GM18868 (cell line): Measurements from ENCODE around the gene MIPOL1.
"Not testable (repeated sequence)": the region's sequence is repeated elsewhere in the genome, so short reads cannot be mapped to it uniquely, and the experiment has no call there.

Source experiments
- ATAC-seq: cut with Tn5 transposase; IDR thresholded peaks from one replicate; pipeline ENCODE4 v1.9.1; 2021; ENCODE audit warnings: mild to moderate bottlenecking, moderate library complexity; ENCODE audit not compliant: unreplicated experiment

The MIPOL1 gene

DNA sequence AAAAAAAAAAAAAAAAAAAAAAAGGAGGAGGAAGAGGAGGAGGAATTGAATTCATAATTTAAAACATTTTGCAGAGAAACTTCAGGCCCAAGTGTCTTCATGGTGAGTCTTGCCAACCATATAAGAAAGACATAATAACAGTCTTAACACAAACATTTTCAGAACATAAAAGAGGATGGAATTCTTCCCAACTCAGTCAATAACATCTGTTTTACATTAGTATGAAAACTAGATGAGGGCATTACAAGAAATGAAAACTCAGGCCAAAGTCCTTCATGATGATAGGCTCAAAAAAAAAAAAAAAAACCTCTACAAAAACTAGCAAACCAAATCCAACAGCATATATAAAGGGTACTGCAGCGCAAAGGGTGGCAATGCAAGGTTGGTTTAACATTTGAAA, 245.7 kb downstream of the MIPOL1 start:
- ATAC-seq, result no peak

DNA sequence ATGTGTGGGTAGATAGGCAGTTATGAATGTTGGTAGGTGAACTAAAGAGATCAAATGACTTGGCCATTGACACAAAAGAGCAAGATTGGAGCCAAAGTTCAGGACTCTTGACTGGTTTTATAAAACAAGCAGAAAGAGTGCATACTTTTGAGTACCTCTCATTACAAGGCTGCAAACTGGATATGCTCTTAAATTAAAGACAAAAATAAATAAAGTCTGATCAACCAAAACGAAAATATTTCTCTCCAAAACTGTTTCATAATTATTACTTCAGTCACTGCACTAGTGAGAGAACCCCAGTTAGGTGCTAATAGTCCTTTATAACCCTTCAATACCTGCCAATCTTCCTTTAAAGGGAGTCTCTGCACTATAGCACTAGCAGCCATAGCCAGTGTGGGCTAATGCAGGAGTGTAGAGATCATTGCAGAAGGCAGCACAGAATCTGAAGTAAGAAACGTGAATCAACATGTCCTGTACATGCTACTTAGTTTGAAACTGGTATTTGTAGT, 250.2 kb downstream of the MIPOL1 start:
- ATAC-seq, result no peak

DNA sequence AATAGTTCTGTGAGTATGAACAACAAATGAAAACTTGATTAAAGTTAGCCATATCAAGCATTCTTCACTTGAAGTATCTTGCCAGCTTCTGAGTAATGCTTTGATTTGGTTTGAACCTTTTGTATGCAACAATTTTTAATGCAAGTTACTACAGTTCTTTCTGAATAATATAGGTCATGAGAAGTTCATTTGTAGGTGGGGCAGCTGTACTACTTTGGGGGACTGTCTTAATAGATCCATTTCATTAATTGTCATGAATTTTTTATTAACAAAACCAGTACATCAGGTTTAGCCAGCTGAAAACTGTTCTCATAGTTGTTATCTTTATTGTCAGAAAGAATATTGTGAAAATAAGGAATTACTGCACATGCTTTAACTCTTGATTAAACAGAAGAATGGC, 254.6 kb downstream of the MIPOL1 start:
- ATAC-seq, result no peak

DNA sequence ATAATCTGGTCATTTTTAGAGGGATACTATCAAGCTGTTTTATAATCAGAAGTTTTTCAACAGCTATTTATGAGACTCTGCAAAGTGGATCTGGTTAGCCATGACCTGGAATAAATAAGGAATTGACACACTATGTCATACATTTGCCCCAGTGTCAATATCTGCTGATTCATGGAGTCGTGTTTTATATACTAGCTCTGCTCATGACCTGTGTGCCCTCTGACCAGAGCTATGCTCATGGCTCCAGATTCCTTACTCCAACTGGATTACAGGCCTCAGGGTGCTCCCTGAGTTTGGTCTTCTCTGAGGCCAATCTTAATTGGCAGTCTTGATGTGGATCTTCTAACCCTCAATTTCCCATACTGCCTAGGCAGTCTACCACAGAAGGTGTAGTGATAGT, 256.2 kb downstream of the MIPOL1 start:
- ATAC-seq, result no peak

DNA sequence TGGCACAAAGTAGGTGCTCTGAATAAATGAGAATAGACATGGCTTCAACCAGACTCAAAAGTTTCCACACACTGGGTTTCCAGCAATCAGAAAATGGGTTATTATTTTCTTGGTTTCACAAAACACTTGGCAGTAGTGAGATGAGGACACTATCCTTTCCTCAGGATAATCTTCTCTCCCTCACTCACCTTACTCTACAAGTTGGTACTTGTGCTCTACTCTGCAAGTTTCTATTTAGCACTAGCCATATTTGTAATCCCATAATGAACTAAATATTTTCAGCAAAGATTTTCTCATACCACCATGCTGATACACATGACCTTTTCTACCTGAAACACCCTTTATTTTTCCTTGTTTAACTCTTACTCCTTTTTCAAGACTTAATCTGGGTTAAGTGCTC, 259.6 kb downstream of the MIPOL1 start:
- no peak for ATAC-seq

DNA sequence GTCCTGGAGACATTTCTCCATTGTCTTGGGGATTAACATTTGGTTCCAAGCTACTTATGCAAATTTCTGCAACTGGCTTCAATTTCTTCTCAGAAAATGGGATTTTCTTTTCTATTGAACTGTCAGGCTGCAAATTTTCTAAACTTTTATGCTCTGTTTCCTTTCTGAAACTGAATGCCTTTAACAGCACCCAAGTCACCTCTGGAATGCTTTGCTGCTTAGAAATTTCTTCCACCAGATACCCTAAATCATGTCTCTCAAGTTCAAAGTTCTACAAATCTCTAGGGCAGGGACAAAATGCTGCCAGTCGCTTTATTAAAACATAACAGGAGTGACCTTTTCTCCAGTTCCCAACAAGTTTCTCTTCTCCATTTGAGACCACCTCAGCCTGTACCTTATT, 264.7 kb downstream of the MIPOL1 start:
- ATAC-seq, result not testable (repeated sequence)

DNA sequence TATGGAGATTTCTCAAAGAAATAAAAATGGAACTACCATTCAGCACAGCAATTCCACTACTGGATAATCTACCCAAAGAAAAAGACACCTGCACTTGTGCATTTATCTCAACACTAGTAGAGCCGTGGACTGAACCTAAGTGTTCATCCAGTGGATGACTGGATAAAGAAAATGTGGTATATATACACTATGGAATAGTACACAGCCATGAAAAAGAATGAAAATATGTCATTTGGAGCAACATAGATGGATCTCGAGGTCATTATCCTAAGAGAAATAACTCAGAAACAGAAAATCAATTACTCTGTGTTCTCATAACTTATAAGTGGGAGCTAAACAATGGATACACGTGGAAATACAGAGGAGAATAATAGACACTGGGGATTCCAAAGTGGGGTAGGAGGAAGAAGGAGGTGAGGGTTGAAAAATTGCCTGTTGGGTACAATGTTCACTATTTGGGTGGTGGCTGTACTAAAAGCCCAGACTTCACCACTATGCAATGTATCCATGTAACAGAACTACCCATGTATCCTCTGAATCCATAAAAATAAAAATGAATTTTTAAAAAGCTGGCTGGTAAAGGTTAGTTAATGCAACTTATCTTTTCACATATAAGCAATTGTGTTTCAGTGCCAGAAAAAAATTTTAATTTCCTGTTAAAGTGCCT, 266.6 kb downstream of the MIPOL1 start:
- ATAC-seq, result no peak

DNA sequence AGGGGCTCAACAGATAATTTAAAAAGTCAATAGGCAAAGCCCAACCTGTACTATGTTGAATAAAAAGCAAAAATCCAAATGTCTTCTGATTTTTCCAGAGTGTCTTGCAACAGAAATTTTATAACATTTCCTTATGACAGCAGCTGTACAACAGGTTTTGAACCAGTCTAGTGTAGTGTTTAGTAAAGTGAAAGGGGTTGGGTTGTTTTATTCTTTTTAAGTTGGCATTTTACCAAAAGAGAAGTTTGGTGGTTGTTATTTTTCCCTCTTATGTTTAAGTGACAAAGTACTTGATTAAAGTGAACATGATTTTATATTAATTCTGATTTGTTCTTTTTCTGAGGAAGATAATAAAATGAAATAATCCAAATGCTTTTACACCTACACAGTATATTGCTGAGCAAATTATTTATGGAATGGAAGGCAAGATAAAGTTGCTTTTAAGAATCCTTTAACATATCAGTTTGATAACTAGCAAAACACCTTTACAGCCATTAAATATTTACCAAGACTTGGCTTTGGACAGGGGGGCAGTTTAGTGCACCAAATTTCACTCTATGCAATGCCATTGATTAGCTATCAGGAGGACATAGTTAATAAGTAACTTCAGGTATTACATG, 268.4 kb downstream of the MIPOL1 start:
- no peak for ATAC-seq

DNA sequence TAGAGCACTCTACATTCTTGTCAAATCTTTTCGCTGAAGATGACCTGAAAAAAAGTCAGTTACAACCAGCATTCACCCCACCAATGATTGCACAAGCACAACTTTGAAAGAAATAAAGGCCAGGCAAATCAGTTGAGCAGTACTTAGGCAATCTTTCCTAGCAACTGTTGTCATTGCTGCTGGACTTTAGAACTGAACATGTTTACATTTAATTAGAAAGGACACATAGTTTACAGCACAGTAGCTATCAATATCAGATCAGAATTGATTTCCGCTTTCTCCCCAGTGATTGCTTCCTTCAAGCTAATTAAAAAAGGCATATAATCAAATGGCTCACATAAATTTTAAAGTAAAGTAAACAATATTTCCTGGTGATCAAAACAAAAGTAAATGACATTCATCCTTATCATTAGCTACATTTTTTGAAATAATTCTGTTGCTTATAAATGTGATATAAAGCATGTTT, 268.9 kb downstream of the MIPOL1 start:
- no peak for ATAC-seq

DNA sequence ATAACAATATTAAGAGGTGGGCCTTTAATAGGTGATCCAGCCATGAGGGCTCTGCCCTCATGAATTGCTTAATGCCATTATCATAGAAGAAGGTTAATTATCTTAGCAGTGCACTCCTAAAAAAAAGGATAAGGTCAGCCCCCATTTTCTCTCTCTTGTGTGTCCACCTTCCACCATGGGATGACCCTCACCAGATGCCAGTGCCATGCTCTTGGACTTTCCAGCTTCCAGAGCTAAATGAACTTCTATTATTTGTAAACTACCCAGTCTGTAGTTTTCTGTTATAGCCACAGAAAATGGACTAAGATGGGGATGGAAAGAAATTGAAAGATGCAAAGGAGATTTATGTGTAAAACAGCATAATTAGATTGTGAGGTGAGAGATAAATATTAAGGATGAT, 271.9 kb downstream of the MIPOL1 start:
- ATAC-seq, result no peak

DNA sequence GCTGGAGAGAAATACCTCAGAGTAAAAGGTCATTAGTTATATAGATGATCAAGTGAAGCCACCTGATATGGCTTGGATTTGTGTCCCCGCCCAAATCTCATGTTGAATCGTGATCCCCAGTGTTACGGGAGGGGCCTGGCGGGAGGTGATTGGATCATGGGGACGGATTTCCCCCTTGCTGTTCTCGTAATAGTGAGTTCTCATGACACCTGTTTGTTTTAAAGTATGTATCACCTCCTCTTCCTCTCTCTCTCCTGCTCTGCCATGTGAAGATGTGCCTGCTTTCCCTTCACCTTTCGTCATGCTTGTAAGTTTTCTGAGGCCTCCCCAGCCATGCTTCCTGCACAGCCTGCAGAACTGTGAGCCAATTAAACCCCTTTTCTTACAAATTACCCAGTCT, 272.5 kb downstream of the MIPOL1 start:
- ATAC-seq, result no peak

DNA sequence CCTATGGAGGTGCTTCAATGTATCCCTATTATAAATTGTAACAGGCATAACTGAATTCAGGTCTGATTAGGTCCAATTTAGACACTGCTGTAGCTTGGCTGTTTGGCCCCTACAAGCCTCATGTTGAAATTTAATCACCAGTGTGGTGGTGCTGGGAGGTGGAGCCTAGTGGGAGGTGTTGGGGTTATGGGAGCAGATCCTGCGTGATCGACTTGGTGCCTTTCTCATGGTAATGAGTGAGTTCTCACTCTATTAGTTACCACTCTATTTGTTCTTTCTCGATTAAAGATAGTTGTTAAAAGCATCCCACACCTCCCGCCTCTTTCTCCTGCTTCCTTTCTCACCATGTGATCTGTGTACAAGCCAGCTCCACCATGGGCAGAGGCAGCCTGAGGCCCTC, 275.2 kb downstream of the MIPOL1 start:
- ATAC-seq, result no peak

DNA sequence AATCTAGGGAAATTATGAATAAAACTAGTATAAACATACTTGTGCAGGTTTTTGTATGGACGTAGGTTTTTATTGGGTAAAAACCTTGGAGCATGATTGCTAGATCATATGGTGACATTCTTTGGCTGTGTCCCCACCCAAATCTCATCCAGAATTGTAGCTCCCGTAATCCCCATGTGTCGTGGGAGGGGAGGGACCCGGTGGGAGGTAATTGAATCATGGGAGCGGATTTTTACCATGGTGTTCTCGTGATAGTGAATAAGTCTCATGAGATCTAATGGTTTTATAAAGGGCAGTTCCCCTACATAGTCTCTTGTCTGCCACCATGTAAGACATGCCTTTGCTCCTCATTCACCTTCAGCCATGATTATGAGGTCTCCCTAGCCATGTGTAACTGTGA, 276.5 kb downstream of the MIPOL1 start:
- no peak for ATAC-seq

DNA sequence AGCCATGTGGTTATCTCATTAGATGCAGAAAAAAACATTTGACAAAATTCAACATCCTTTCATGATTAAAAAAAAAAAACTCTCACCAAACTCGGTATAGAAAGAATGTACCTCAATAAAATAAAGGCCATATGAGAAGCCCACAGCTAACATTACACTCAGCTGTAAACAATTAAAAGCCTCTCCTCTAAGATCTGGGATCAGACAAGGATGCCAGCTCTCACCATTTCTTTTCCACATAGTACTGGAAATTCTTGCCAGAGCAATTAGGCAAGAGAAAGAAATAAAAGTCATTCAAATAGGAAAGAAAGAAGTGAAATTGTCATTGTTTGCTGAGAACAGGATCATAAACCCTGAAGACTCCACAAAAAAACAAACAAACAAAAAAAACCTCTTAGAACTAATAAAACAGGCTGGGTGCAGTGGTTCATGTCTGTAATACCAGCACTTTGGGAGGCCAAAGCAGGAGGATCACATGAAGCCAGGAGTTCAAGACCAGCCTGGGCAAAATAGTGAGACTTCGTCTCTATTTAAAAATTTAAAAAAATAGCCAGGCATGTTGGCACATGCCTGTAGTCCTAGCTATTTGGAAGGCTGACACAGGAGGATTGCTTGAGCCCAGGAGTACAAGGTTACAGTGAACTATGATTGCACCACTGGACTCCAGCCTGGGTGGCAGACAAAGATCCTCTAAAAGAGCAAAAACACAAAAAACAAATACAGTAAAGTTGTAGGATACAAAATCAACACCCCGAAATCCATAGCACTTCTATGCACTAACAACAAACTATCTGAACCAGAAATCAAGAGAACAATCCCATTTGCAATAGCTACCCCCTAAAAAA, 282.9 kb downstream of the MIPOL1 start:
- ATAC-seq, result no peak

DNA sequence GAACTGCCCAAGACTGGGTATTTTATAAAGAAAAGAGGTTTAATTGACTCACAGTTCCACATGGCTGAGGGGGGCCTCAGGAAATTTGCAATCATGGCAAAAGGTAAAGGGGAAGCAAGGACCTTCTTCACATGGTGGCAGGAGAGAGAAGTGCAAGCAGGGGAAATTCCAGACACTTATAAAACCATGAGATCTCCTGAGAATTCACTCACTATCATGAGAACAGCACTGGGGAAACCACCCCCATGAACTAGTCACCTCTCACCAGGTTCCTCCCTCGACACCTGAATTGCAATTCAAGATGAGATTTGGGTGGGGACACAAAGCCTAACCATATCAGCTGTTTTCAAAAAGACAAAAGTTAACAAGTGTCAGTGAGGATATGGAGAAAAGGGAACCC, 284.7 kb downstream of the MIPOL1 start:
- ATAC-seq, result no peak

DNA sequence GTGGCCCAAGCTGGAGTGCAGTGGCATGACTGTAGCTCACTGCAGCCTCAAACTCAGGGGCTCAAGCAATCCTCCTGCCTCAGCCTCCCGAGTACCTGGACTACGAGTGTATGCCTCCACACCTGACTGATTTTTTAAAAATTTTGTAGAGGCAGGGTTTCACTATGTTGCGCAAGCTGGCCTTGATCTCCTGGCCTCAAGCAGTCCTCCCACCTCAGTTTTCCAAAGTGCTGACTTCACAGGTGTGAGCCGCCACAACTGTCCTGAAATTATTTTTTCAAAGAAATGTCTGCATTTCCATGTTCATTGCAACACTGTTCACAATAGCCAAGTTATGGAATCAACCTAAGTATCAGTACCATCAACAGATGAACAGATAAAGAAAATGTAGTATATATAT, 285.9 kb downstream of the MIPOL1 start:
- no peak for ATAC-seq

DNA sequence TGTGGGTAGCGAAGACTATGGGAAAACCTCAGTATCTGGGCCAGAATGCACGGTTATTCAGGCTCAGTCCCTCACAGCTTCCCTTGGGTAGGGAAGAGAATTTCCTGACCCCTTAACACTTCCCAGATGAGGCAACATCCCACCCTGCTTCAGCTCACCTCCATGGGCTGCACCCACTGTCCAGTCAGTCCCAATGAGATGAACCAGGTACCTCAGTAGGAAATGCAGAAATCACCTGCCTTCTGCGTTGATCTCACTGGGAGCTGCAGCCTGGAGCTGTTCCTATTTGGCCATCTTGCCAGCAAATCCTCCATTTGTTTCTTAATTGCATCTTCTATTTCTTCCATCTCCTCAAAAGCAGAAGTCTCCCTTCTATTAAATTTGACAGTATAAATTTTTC, 292.9 kb downstream of the MIPOL1 start:
- ATAC-seq, result no peak

DNA sequence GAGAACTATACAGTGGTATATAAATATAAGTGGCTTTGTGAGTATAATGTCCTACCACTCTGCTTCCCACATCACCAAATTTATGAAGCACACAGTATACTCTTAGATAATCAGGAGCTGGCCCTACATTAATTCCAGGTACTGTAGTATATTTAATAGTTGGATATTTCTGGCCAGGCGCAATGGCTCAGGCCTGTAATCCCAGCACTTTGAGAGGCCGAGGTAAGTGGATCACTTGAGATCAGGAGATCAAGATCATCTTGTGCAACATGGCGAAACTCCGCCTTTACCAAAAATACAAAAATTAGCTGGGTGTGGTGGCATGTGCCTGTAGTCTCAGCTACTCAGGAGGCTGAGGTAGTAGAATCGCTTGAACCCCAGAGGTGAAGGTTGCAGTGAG, 293.3 kb downstream of the MIPOL1 start:
- ATAC-seq, result no peak

DNA sequence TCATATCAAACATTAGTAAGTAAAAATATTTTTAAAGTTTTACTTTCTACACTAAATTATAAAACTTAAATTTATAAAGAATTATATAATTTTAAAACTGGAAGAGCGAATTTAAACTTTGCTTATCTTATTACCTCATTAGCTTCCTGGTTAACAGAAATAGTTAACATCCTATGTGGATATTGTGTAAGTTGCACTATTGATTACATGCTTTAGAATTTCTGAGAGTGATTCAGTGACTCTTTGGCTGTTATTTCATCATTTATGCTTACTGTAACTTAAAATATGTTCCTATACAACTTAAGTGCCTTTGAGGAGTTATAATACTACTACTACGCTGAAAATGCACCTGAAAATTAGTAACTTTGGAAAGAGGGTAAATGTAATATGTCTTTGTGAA, 295.9 kb downstream of the MIPOL1 start:
- no peak for ATAC-seq

DNA sequence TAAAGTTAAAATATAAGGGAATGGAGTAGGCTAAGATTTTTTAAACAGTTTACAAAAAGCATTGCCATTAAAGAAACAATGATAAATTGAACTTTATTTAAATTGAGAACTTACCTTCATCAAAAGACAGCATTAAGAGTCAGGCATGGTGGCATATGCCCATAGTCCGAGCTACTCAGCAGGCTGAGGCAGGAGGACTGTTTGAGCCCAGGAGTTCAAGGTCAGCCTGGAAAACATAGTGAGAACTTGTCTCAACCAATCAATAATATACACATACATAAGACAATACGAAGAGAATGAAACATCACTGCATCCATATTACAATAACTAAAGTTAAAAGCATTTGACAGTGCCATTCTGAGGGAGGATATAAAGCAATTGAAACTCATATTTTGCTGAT, 299.7 kb downstream of the MIPOL1 start:
- ATAC-seq, result no peak

DNA sequence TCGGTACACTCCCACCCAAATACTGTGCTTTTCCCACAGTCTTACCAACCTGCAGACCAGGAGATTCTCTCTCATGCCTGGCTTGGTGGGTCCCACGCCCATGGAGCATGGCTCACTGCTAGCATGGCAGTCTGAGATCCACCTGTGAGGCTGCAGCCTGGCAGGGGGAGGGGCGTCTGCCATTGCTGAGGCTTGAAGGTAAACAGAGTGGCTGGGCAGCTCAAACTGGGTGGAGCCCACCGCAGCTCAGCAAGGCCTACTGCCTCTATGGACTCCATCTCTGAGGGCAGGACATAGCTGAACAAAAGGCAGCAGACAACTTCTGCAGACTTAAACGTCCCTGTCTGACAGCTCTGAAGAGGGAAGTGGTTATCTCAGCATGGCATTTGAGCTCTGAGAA, 304.1 kb downstream of the MIPOL1 start:
- ATAC-seq, result no peak

DNA sequence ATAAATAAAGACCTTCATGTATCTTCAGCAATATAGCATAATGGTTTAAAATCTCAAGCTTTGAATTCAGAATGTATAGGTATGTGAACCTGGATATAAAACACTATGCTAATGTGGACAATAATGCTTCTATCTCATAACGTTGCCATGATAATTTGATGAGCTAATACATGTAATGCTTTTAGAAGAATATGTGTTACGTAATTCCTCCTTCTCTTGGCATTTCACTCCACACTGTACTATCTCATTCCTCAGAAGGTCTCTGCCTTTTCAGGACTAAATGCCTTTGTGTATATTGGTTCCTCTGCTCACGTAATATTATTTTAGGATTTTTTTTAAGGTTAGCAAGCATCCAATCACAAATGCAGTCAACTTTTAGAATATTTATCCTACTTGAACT, 310.8 kb downstream of the MIPOL1 start:
- no peak for ATAC-seq
